CD14-positive monocyte (primary cell): Measurements from ENCODE around the gene STAC. TPM values are rescaled to one million over a fixed set of nuclear protein-coding genes. Genes with fewer than 3 reads are reported as not detected.

Experiments
- DNase-seq, 3 donors: peaks; one replicate each; pipeline ENCODE4 v3.0.0-alpha.2; 2011 to 2022
- H2AFZ ChIP-seq: 2 replicates; pipeline ENCODE4 v1.6.0; 2012; ENCODE audit warnings: mild to moderate bottlenecking, low read depth, low read length, inconsistent platforms; ENCODE audit not compliant: insufficient read depth, poor library complexity, severe bottlenecking
- H3K27ac ChIP-seq, 2 donors: 1 replicate in 1 of 2; 2 replicates in 1 of 2; pipeline ENCODE4 v1.5.1; 2012 to 2013; ENCODE audit warnings: low read length in 2 of 2, control low read depth in 1 of 2, inconsistent platforms in 1 of 2, low read depth in 1 of 2, mild to moderate bottlenecking in 1 of 2
- H3K27me3 ChIP-seq, 2 donors: one replicate each; pipeline versions ENCODE4 v1.6.0 to v1.6.1; 2011 to 2013; ENCODE audit warnings: low read length in 2 of 2; ENCODE audit not compliant: control insufficient read depth in 2 of 2, insufficient read depth in 2 of 2
- H3K36me3 ChIP-seq, 2 donors: replicated peaks in 1 of 2; 1 replicate in 1 of 2; 2 replicates in 1 of 2; pipeline versions ENCODE4 v1.5.1 to v1.6.1; 2012 to 2013; ENCODE audit warnings: low read length in 2 of 2, control low read depth in 1 of 2, inconsistent platforms in 1 of 2, mild to moderate bottlenecking in 1 of 2; ENCODE audit not compliant: insufficient read depth in 2 of 2, control insufficient read depth in 1 of 2
- H3K4me1 ChIP-seq, 2 donors: 1 replicate in 1 of 2; 2 replicates in 1 of 2; pipeline versions ENCODE4 v1.5.1 to v1.6.1; 2012 to 2013; ENCODE audit warnings: low read length in 2 of 2, control low read depth in 1 of 2, inconsistent platforms in 1 of 2, mild to moderate bottlenecking in 1 of 2, moderate library complexity in 1 of 2; ENCODE audit not compliant: insufficient read depth in 2 of 2, control insufficient read depth in 1 of 2
- H3K4me2 ChIP-seq: replicated peaks from 2 replicates; pipeline ENCODE3; 2012; ENCODE audit warnings: low read length, moderate library complexity, mild to moderate bottlenecking; ENCODE audit not compliant: poor library complexity, severe bottlenecking; ENCODE audit errors: extremely low read depth
- H3K4me3 ChIP-seq, 3 experiments: fragments of 200-600 bp in 1 of 3; sonication (generic) in 1 of 3; replicated peaks in 1 of 3; 1 replicate in 2 of 3; 2 replicates in 1 of 3; pipeline ENCODE4 v1.5.1; 2011 to 2013; ENCODE audit warnings: low read length in 3 of 3, mild to moderate bottlenecking in 3 of 3, control low read depth in 2 of 3, low read depth in 2 of 3, inconsistent platforms in 1 of 3, moderate library complexity in 1 of 3
- H3K79me2 ChIP-seq: 2 replicates; pipeline ENCODE4 v1.6.0; 2012; ENCODE audit warnings: mild to moderate bottlenecking, control low read depth, inconsistent platforms, low read length, moderate library complexity; ENCODE audit not compliant: insufficient read depth
- H3K9ac ChIP-seq: 2 replicates; pipeline ENCODE4 v1.6.0; 2017; ENCODE audit warnings: low read length, mild to moderate bottlenecking; ENCODE audit not compliant: insufficient read depth, poor library complexity, severe bottlenecking
- H3K9me3 ChIP-seq, 2 donors: replicated peaks in 1 of 2; 1 replicate in 1 of 2; 2 replicates in 1 of 2; pipeline versions ENCODE4 v1.5.1 to v1.6.1; 2012 to 2013; ENCODE audit warnings: low read length in 2 of 2, control low read depth in 1 of 2; ENCODE audit not compliant: control insufficient read depth in 1 of 2, insufficient read depth in 1 of 2
- H4K20me1 ChIP-seq: 2 replicates; pipeline ENCODE4 v1.6.0; 2012; ENCODE audit warnings: mild to moderate bottlenecking, low read length, control low read depth, moderate library complexity; ENCODE audit not compliant: insufficient read depth
- H3K27ac Mint-ChIP-seq, 7 donors: one replicate each; pipeline ENCODE4 v1.8.0; 2020; ENCODE audit warnings: mild to moderate bottlenecking in 7 of 7, mixed read lengths in 7 of 7, moderate library complexity in 6 of 7, inconsistent platforms in 2 of 7
- H3K27me3 Mint-ChIP-seq, 3 donors: one replicate each; pipeline ENCODE4 v1.8.0; 2021 to 2022; ENCODE audit warnings: low read depth in 3 of 3, mild to moderate bottlenecking in 3 of 3, mixed read lengths in 3 of 3, moderate library complexity in 3 of 3, inconsistent platforms in 1 of 3
- H3K36me3 Mint-ChIP-seq, 2 donors: one replicate each; pipeline ENCODE4 v1.8.0; 2020; ENCODE audit warnings: mixed read lengths in 2 of 2, inconsistent platforms in 1 of 2, mild to moderate bottlenecking in 1 of 2
- H3K4me1 Mint-ChIP-seq: one replicate; pipeline ENCODE4 v1.8.0; 2020; ENCODE audit warnings: mild to moderate bottlenecking, mixed read lengths
- H3K4me3 Mint-ChIP-seq, 2 donors: one replicate each; pipeline ENCODE4 v1.8.0; 2020; ENCODE audit warnings: mild to moderate bottlenecking in 2 of 2, mixed read lengths in 2 of 2, moderate library complexity in 1 of 2
- H3K9me3 Mint-ChIP-seq, 7 donors: one replicate each; pipeline ENCODE4 v1.8.0; 2020 to 2022; ENCODE audit warnings: mixed read lengths in 7 of 7, mild to moderate bottlenecking in 6 of 7, moderate library complexity in 6 of 7, inconsistent platforms in 2 of 7
- CTCF ChIP-seq: fragments of 200-600 bp; IDR thresholded peaks from one replicate; pipeline ENCODE4 v1.8.0; 2022; ENCODE audit warnings: antibody characterized with exemption, mild to moderate bottlenecking
- WGBS: methylation state at CpG from one replicate; pipeline ENCODE4 v1.1.5; 2013; ENCODE audit warnings: missing lambda C conversion rate; ENCODE audit not compliant: insufficient coverage; 5-methylcytosine and 5-hydroxymethylcytosine counted together
- intact Hi-C, 2 donors: fragments of 100-400 bp; cut with micrococcal nuclease; formaldehyde crosslinking; loops; one replicate each; pipeline versions ENCODE4 v1.15.0 to v1.15.1; 2023
- polyA plus RNA-seq, 3 donors: library from polyadenylated mRNA; depleted of rRNA in 1 of 3; unstranded in 2 of 3; stranded (reverse) in 1 of 3; fragments of 300-500 nt in 2 of 3; fragments of >200 nt in 1 of 3; fragmentation: Illumina TruSeq in 2 of 3; gene quantifications; 1 replicate in 2 of 3; 2 replicates in 1 of 3; pipeline ENCODE4 v1.2.3, GENCODE V29; 2012 to 2021

The STAC gene
- polyA plus RNA-seq, 3 donors, result 0.10 to 0.40 (median 0.12) TPM

- peaks cover 5% of the 10 kb centered on the region for H3K4me1 Mint-ChIP-seq
- 100% methylated on average over 1 of the region's 5 CpGs for WGBS
- H3K4me1 ChIP-seq, result no peaks in the 10 kb centered on the region
- DNase-seq, result no peak
- H3K9me3 Mint-ChIP-seq, result peaks cover 0 to 7% (median 0%) of the 10 kb centered on the region in 7 donors
- H3K36me3 Mint-ChIP-seq, result peaks cover 3 to 6% of the 10 kb centered on the region in 2 donors
- no peak overlapping the region for H3K4me2 ChIP-seq
- H3K27ac Mint-ChIP-seq, result no peak overlapping the region
- H3K36me3 ChIP-seq, result no peaks in the 10 kb centered on the region
- H3K79me2 ChIP-seq, result no peaks in the 10 kb centered on the region
- no peak overlapping the region for H2AFZ ChIP-seq
- no peak overlapping the region for H3K9ac ChIP-seq
- no peaks in the 10 kb centered on the region for H3K9me3 ChIP-seq
- no peaks in the 10 kb centered on the region for H3K27me3 ChIP-seq
- intact Hi-C loops, result no loop called here
- no peak overlapping the region for H3K4me3 ChIP-seq
- H3K27ac ChIP-seq, result no peak overlapping the region
- no peak for TF ChIP-seq CTCF
- no peak overlapping the region for H3K4me3 Mint-ChIP-seq
- H4K20me1 ChIP-seq, result no peaks in the 10 kb centered on the region
- no peaks in the 10 kb centered on the region for H3K27me3 Mint-ChIP-seq
Measured at GRCh38 chr3:36457667-36458066, 77.4 kb downstream of the STAC start.

- H4K20me1 ChIP-seq, result no peaks in the 10 kb centered on the region
- H3K27me3 ChIP-seq, result no peaks in the 10 kb centered on the region
- Mint-ChIP-seq H3K4me1 (peaks cover 3% of the 10 kb centered on the region), H3K9me3 (peaks cover 0 to 8% (median 0%) of the 10 kb centered on the region in 7 donors), H3K27ac (no peak overlapping the region), H3K4me3 (no peak overlapping the region), H3K27me3 (no peaks in the 10 kb centered on the region), H3K36me3 (peaks cover 3% of the 10 kb centered on the region in 2 donors)
- H3K36me3 ChIP-seq, result no peaks in the 10 kb centered on the region
- H3K27ac ChIP-seq, result no peak overlapping the region
- no peaks in the 10 kb centered on the region for H3K9me3 ChIP-seq
- H3K4me1 ChIP-seq, result no peaks in the 10 kb centered on the region
- TF ChIP-seq CTCF, result no peak
- no peak overlapping the region for H3K4me3 ChIP-seq
- no peak for DNase-seq
- no peak overlapping the region for H2AFZ ChIP-seq
- intact Hi-C loops, result no loop called here
- H3K4me2 ChIP-seq, result no peak overlapping the region
- no peaks in the 10 kb centered on the region for H3K79me2 ChIP-seq
- H3K9ac ChIP-seq, result no peak overlapping the region
Measured at GRCh38 chr3:36459177-36459576, 78.9 kb downstream of the STAC start.
